Mesodermal cell (in vitro differentiated cells): ENCODE data around the gene MRM3.
"Not testable (repeated sequence)": the region's sequence is repeated elsewhere in the genome, so short reads cannot be mapped to it uniquely, and the experiment has no call there.

Experiments
- H3K27ac ChIP-seq: 2 replicates; pipeline ENCODE4 v1.7.0; 2013; ENCODE audit warnings: mild to moderate bottlenecking, low read depth, low read length, moderate library complexity; ENCODE audit not compliant: severe bottlenecking
- H3K36me3 ChIP-seq: 2 replicates; pipeline ENCODE4 v1.7.1; 2013; ENCODE audit warnings: mild to moderate bottlenecking, low read length, moderate library complexity; ENCODE audit not compliant: control insufficient read depth, insufficient read depth
- H3K4me1 ChIP-seq: one replicate; pipeline ENCODE4 v1.7.1; 2013; ENCODE audit warnings: mild to moderate bottlenecking, low read length; ENCODE audit not compliant: insufficient read depth, control insufficient read depth, poor library complexity, severe bottlenecking
- H3K4me3 ChIP-seq: 2 replicates; pipeline ENCODE4 v1.7.0; 2013; ENCODE audit warnings: low read length, control low read depth, mild to moderate bottlenecking; ENCODE audit not compliant: insufficient read depth, poor library complexity, severe bottlenecking; ENCODE audit errors: extremely low read depth
- H3K9me3 ChIP-seq: 2 replicates; pipeline ENCODE4 v1.7.1; 2013; ENCODE audit warnings: mild to moderate bottlenecking, low read length, moderate library complexity; ENCODE audit not compliant: control insufficient read depth
- WGBS, 2 experiments: methylation state at CpG; one replicate each; pipeline ENCODE4 v1.1.5; 2013; ENCODE audit warnings: missing lambda C conversion rate in 2 of 2; ENCODE audit not compliant: insufficient coverage in 2 of 2; 5-methylcytosine and 5-hydroxymethylcytosine counted together

Gene MRM3

DNA sequence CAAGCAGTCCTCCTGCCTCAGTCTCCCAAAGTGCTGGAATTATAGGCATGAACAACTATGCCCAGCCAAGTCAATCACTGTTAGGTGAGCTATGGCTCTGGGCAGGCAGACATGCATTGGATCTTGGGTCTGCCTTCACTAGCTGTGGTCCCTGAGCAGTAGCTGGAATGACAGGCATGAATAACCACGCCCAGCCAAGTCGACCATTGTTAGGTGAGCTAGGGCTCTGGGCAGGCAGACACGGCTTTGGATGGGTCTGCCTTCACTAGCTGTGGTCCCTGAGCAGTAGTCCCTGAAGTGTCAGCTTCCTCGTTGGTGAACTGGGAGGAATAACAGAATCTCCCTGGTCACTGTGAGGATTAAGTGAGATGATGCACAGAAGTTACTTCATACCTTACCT lies 6.4 kb downstream of the MRM3 start:
- Histone ChIP-seq H3K4me1 (peaks cover 18% of the 10 kb centered on the region), H3K4me3 (no peak overlapping the region), H3K9me3 (no peaks in the 10 kb centered on the region), H3K27ac (no peak overlapping the region), H3K36me3 (peaks cover 56% of the 10 kb centered on the region)
- whole genome bisulfite sequencing, 2 experiments = 70 to 100% methylated on average over 2 to 4 of the region's 4 CpGs

DNA sequence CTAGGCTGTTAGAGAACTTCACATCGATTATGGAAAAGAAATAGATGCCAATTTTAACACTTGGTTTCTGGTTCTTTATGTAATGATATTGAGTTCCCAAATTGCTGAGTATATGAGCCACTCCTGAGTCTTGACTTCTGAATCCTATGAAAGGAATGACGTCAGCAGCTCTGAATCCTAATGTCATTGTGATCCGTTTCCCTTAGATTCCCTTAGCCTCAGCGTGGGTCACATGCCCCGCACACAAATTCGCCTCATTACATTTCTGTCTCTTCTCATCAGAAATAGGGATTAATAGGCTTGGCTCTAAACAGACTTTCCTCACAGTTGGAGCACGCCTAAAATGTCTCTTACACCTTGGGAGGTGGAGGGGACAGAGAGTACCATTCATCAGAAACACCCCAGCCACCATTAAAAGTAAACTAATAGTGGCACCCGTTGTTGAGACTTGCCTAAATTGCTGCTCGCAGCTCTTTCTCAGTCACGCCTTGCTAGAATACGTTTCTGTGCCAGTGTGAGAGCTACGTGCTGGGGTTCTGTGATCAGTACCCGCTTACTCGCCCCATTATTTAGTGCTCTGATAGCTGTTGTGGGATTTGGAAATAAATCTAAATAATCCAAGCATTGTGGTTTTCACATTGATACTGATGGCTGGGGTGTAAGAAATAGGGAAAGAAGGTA lies 7.1 kb downstream of the MRM3 start:
- WGBS, 2 experiments = 90 to 96% methylated on average over 9 to 11 of the region's 14 CpGs
- Histone ChIP-seq H3K4me1 (peaks cover 16% of the 10 kb centered on the region), H3K9me3 (no peaks in the 10 kb centered on the region), H3K36me3 (peaks cover 55% of the 10 kb centered on the region), H3K4me3 (no peak overlapping the region), H3K27ac (peak overlapping the region; percentile 53)

DNA sequence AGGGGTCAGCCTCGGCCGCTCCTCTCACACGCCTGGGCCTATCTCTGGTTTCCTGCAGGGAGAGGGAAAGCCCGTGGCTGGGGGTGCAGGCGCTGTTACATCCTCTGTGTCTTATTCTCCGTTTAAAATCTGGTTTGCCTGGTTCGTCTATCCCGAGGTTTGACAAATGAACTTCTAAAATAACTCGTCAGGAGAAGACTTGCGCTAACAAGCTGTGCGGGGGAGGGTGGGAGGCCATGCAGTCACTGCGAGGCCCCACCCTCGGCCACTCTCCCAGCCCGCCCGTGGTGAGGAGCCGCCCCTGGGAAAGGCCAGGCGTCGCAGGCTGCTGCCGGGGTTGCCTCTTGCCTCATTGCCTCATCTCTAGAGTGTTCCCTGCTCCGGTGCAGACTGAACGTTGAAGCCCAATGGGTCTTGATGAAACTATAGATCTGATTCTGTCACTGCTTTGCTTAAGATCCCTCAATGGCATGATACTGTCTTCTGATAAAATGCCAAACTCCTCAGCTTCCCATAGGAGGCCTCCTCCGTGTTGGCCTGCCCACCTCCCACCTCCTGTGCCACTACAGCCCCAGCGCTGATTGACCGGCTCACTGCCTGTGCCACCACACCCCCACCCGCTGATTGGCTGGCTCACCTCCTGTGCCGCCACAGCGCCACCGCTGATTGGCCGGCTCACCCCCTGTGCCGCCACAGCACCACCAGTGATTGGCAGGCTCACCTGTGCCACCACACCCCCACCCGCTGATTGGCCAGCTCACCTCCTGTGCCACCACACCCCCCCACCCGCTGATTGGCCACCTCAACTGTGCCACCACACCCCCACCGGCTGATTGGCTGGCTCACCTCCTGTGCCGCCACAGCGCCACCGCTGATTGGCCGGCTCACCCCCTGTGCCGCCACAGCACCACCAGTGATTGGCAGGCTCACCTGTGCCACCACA lies 8.0 kb downstream of the MRM3 start:
- not testable (repeated sequence) for H3K4me3 ChIP-seq, H3K9me3 ChIP-seq
- Histone ChIP-seq H3K36me3 (peaks cover 51% of the 10 kb centered on the region), H3K27ac (peak overlapping the region; percentile 53), H3K4me1 (peaks cover 16% of the 10 kb centered on the region)
- 79 to 85% methylated on average over 20 to 24 of the region's 38 CpGs for WGBS, 2 experiments

DNA sequence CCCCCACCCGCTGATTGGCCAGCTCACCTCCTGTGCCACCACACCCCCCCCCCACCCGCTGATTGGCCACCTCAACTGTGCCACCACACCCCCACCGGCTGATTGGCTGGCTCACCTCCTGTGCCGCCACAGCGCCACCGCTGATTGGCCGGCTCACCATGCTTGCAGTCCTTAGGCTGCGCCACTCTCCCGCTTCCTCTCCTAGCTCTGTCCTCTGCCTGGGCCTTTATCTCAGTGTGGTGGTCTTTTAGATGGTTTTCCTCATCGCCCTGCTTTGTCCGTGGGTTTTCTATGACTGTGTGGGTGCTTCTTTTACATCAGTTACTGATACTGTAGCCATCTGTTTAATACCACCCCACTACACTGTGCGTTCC lies 8.7 kb downstream of the MRM3 start:
- not testable (repeated sequence) for H3K27ac ChIP-seq, H3K9me3 ChIP-seq, H3K4me3 ChIP-seq
- 96 to 100% methylated on average over 4 to 5 of the region's 12 CpGs for WGBS, 2 experiments
- H3K4me1 ChIP-seq = peaks cover 16% of the 10 kb centered on the region
- H3K36me3 ChIP-seq = peaks cover 46% of the 10 kb centered on the region

DNA sequence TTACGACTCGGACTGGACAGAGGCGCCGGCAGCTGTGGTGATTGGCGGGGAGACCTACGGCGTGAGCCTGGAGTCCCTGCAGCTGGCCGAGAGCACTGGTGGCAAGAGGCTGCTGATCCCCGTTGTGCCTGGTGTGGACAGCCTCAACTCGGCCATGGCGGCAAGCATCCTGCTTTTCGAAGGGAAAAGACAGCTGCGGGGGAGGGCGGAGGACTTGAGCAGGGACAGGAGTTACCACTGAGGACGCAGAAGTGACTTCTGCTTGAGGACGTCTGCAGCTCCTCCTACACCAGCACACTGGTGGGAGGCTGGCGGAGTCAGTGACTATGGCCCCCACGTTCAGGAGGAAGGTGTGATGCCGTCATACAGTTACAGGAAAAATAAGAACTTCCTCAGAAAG lies 9.7 kb downstream of the MRM3 start:
- 90 to 97% methylated on average over 18 to 19 of the region's 19 CpGs for WGBS, 2 experiments
- peak overlapping the region; percentile 55 for H3K27ac ChIP-seq
- peaks cover 16% of the 10 kb centered on the region for H3K4me1 ChIP-seq
- no peak overlapping the region for H3K4me3 ChIP-seq
- H3K9me3 ChIP-seq = no peaks in the 10 kb centered on the region
- H3K36me3 ChIP-seq = peaks cover 50% of the 10 kb centered on the region

DNA sequence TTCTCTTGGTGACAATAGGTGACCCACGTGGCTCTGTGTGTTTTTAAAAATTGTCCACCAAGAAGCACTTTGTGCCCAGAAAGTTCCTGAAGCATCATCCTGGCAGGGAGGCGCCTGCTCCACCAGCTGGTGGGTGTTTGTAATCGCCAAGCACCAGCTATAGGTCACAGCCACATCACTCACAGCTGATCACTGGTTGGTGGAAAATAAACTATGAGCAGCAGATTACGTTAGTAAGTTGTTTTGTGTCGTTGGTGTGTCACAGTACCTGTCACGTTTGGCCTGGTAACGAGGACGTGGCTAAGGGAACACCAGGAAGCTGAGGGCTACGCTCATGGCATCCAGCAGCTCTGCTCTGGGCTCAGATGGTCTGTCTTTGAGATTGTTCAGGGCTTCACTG lies 10.1 kb downstream of the MRM3 start:
- Histone ChIP-seq H3K4me3 (no peak overlapping the region), H3K36me3 (peaks cover 55% of the 10 kb centered on the region), H3K4me1 (peaks cover 16% of the 10 kb centered on the region), H3K9me3 (no peaks in the 10 kb centered on the region), H3K27ac (peak overlapping the region; percentile 55)
- WGBS, 2 experiments = 91% methylated on average over 7 to 8 of the region's 9 CpGs

DNA sequence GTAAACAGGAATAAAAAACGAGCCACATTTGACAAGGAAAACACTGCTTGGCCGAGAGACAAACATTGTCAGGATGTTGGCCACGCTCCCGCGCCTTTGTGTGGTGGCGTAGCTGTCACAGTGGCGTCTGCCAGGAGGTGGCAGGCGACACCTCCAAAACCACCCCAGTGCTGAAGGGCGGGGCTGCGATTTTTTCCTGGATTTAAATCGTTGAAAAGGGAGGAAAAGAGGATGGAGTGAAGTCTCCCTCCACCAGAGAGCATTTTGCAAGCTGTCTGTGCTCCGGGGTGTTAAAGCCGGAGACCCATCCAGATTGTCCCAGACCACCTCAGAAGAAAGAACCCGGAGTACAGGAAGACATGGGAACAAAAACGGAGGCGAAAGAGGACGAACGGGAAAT lies 12.7 kb downstream of the MRM3 start:
- Histone ChIP-seq H3K27ac (peak overlapping the region; percentile 2), H3K4me1 (peaks cover 9% of the 10 kb centered on the region), H3K9me3 (no peaks in the 10 kb centered on the region), H3K4me3 (no peak overlapping the region), H3K36me3 (peaks cover 45% of the 10 kb centered on the region)
- 46 to 61% methylated on average over 11 of the region's 18 CpGs for WGBS, 2 experiments

DNA sequence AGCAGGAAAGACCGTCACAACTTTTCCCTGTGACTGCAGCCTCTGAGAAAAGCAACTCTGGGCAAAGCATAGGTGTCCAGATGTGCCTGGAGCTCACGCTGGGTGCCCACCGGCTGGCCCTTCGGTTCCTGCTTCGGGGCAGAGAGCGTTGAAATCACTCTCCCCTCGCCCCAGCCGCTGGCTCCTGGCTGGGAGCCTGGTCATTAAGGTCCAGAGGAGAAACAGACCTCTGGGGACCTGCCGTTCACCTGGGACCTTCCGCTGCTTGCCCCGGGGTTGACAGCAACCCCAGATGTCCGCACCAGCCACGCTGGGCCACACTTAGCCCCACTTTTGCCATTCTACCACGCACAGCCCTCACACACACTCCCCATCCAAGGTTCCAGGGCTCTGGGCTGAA lies 13.1 kb downstream of the MRM3 start:
- 89 to 95% methylated on average over 13 of the region's 14 CpGs for WGBS, 2 experiments
- Histone ChIP-seq H3K27ac (peak overlapping the region; percentile 2), H3K36me3 (peaks cover 45% of the 10 kb centered on the region), H3K9me3 (no peaks in the 10 kb centered on the region), H3K4me1 (peaks cover 7% of the 10 kb centered on the region), H3K4me3 (no peak overlapping the region)

DNA sequence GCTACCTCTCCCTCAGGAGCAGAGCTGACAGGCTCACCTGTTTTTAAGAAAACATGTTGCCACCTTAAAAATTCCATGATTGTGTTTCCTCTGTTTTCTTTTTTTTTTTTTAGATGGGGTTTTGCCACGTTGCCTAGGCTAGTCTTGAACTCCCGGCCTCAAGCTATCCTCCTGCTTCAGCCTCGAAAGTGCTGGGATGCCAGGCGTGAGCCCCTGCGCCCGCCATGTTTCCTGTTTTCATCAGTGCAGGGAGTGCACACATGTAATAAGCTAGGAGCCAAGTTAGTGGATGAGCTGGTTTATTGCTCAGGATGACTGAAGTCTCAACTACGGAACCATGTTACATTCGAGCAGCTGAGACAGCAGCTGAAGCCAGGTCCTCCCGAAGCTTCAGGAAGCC lies 13.6 kb downstream of the MRM3 start:
- Histone ChIP-seq H3K36me3 (peaks cover 49% of the 10 kb centered on the region), H3K4me3 (no peak overlapping the region), H3K9me3 (no peaks in the 10 kb centered on the region), H3K4me1 (peaks cover 7% of the 10 kb centered on the region), H3K27ac (no peak overlapping the region)
- 96 to 97% methylated on average over 9 of the region's 9 CpGs for WGBS, 2 experiments

DNA sequence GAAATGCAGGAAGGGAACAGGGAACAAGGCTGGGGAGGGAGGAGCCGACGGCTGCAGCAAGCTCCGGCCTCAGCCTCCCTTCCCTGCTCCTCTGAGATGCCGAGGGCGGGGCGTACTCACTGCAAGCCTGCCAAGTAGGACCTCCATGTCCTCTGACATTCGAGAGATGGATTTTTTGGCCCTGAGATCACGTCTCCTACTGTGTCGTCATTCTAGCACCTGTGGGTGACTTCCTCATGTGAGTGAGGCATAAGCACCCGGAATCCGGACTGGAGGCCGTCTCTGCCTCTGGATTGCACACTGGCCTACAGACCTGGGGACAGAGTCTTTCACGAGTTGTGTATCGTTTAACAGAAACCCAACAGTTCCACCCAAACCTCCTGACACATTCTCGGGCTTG lies 14.5 kb downstream of the MRM3 start:
- Histone ChIP-seq H3K4me3 (no peak overlapping the region), H3K9me3 (no peaks in the 10 kb centered on the region), H3K4me1 (peaks cover 7% of the 10 kb centered on the region), H3K27ac (no peak overlapping the region), H3K36me3 (peaks cover 47% of the 10 kb centered on the region)
- 96 to 98% methylated on average over 13 of the region's 15 CpGs for WGBS, 2 experiments
